ENCODE data around the gene HEXA.

DNA sequence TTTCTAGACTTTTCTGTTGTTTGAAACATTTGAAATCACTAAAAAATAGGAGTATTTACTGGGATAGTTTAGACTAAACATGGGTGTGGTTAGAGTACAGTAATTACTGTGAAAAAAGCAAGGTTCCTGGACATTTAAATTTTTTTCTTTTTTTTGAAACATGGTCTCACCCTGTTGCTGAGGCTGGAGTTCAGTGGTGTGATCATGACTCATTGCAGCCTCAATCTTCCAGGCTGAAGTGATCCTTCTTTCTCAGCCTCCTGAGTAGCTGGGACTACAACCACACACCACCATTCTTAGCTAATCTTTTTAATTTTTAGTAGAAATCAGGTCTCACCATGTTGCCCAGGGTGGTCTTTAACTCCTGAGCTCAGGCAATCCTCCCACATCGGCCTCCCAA, 35.4 kb downstream of the HEXA start:
- TF ChIP-seq CTCF (IDR thresholded peaks at IDR 0.05), result no peak
- TF ChIP-seq POLR2A (IDR thresholded peaks at IDR 0.05), result no peak

Measured in thyroid gland (tissue), 4 donors.